Endothelial cell of umbilical vein (primary cell): ENCODE data around the gene BRI3BP. TPM values are rescaled to one million over a fixed set of nuclear protein-coding genes. Genes with fewer than 3 reads are reported as not detected.

Source experiments
- BruUV-seq: library from RNA; stranded (reverse); fragments of 400-500 nt; replicated peaks from 2 replicates; lab custom pipeline; 2021; lab: Mats Ljungman, UMichigan
- CTCF ChIA-PET: fragments of 300-600, 350-600 bp; sonication (Branson Sonifier 250); formaldehyde crosslinking; loops from one replicate; lab custom pipeline; 2021; ENCODE audit warnings: antibody characterized with exemption, inconsistent platforms; lab: Charles Lee
- POLR2A ChIA-PET: fragments of 300-600, 350-600 bp; sonication (Branson Sonifier 250); formaldehyde crosslinking; loops from one replicate; lab custom pipeline; 2021; ENCODE audit warnings: antibody characterized with exemption, inconsistent platforms; lab: Charles Lee
- DNase-seq: peaks from one replicate; pipeline ENCODE4 v3.0.0-alpha.2; 2011; ENCODE audit warnings: low read depth, low spot score
- FAIRE-seq: peaks from 2 replicates; lab custom pipeline; 2011; peaks lifted over from hg19 to GRCh38; lab: Jason Lieb, UNC
- H2AFZ ChIP-seq: 2 replicates; pipeline ENCODE4 v1.6.0; 2012; ENCODE audit warnings: low read depth, low read length, control low read depth, inconsistent platforms
- H3K27ac ChIP-seq: 2 replicates; pipeline ENCODE4 v1.5.1; 2011; ENCODE audit warnings: low read depth, mild to moderate bottlenecking, control low read depth, low read length, moderate library complexity; ENCODE audit not compliant: insufficient read depth
- H3K27me3 ChIP-seq, 2 experiments: 2 replicates each; pipeline versions ENCODE4 v1.6.0 to v1.6.1; 2011; ENCODE audit warnings: low read length in 2 of 2, mixed read lengths in 1 of 2; ENCODE audit not compliant: control insufficient read depth in 2 of 2, insufficient read depth in 2 of 2
- H3K36me3 ChIP-seq, 2 experiments: 2 replicates in 1 of 2; 3 replicates in 1 of 2; pipeline ENCODE4 v1.5.1; 2011; ENCODE audit warnings: low read length in 2 of 2, mild to moderate bottlenecking in 1 of 2, moderate library complexity in 1 of 2; ENCODE audit not compliant: control insufficient read depth in 2 of 2, insufficient read depth in 2 of 2; ENCODE audit errors: extremely low read depth in 1 of 2
- H3K4me1 ChIP-seq: 3 replicates; pipeline ENCODE4 v1.5.1; 2011; ENCODE audit warnings: mild to moderate bottlenecking, low read length; ENCODE audit not compliant: control insufficient read depth, insufficient read depth; ENCODE audit errors: extremely low read depth
- H3K4me2 ChIP-seq: 2 replicates; pipeline ENCODE4 v1.6.1; 2011; ENCODE audit warnings: low read length, control low read depth, mixed read lengths; ENCODE audit not compliant: insufficient read depth
- H3K4me3 ChIP-seq, 3 experiments: fragments of 200-600 bp in 1 of 3; sonication (generic), shearing (Covaris generic) in 1 of 3; replicated peaks in 1 of 3; 2 replicates each; pipeline ENCODE4 v1.5.1; 2011 to 2016; ENCODE audit warnings: control low read depth in 3 of 3, low read length in 3 of 3, mild to moderate bottlenecking in 2 of 3, inconsistent platforms in 1 of 3, low read depth in 1 of 3, moderate library complexity in 1 of 3; ENCODE audit not compliant: insufficient read depth in 1 of 3
- H3K79me2 ChIP-seq: 2 replicates; pipeline ENCODE4 v1.6.0; 2012; ENCODE audit warnings: low read length, inconsistent platforms; ENCODE audit not compliant: control insufficient read depth, insufficient read depth
- H3K9ac ChIP-seq: replicated peaks from 2 replicates; pipeline ENCODE3; 2011; ENCODE audit warnings: low read length, control low read depth; ENCODE audit not compliant: insufficient read depth; ENCODE audit errors: extremely low read depth
- H3K9me1 ChIP-seq: replicated peaks from 3 replicates; pipeline ENCODE4 v1.6.0; 2011; ENCODE audit warnings: mild to moderate bottlenecking, low read length; ENCODE audit not compliant: control insufficient read depth, insufficient read depth; ENCODE audit errors: extremely low read depth
- H3K9me3 ChIP-seq: replicated peaks from 2 replicates; pipeline ENCODE4 v1.5.1; 2012; ENCODE audit warnings: low read length, inconsistent platforms; ENCODE audit not compliant: control insufficient read depth, insufficient read depth
- H4K20me1 ChIP-seq: replicated peaks from 2 replicates; pipeline ENCODE3; 2011; ENCODE audit warnings: mild to moderate bottlenecking, low read length; ENCODE audit not compliant: control insufficient read depth, insufficient read depth; ENCODE audit errors: extremely low read depth
- JUN ChIP-seq: IDR thresholded peaks from 2 replicates; pipeline ENCODE4 v1.6.1; 2011; ENCODE audit warnings: borderline replicate concordance, low read depth; ENCODE audit not compliant: insufficient read length, insufficient read depth
- dilution Hi-C: fragments of 300-500 bp; cut with MboI; formaldehyde crosslinking; loops from one replicate; pipeline ENCODE4 v1.15.0; 2019; ENCODE audit warnings: low sequenced_read_pairs; ENCODE audit not compliant: extremely low pct_ligation_motif_present
- intact Hi-C: fragments of 100-400 bp; cut with micrococcal nuclease; formaldehyde crosslinking; loops from one replicate; pipeline ENCODE4 v1.10.0; 2022
- polyA plus RNA-seq, 4 experiments: library from polyadenylated mRNA; depleted of rRNA in 3 of 4; stranded (reverse) in 3 of 4; unstranded in 1 of 4; fragments of >200 nt; gene quantifications; 2 replicates each; pipeline versions ENCODE4 v1.2.1 to v1.2.3, GENCODE V29; 2011 to 2012; ENCODE audit warnings: missing spikeins in 1 of 4
- small RNA-seq: library from RNA; depleted of rRNA; stranded (forward); fragments of <200 nt; gene quantifications from one replicate; pipeline ENCODE3, GENCODE V24; 2012; ENCODE audit warnings: low replicate concordance, low read depth; ENCODE audit not compliant: insufficient read depth, insufficient read length
- total RNA-seq: library from RNA; stranded (reverse); gene quantifications from 2 replicates; pipeline ENCODE4 v1.2.3, GENCODE V29; 2021
- TF ChIP-seq, protein P1 (sequence below), 2 donors: IDR thresholded peaks; 1 replicate in 1 of 2; 2 replicates in 1 of 2; pipeline ENCODE4 v1.5.1; 2011; ENCODE audit warnings: low read length in 2 of 2, mild to moderate bottlenecking in 2 of 2, moderate library complexity in 2 of 2, control low read depth in 1 of 2, inconsistent platforms in 1 of 2, low read depth in 1 of 2; ENCODE audit not compliant: insufficient read depth in 1 of 2; ENCODE audit errors: extremely low read depth in 1 of 2

BRI3BP gene
- total and polyA plus RNA-seq, 2 donors (not counting 3 experiments of a cell fraction or from before 2014, with no cell fraction given) = 3.4 to 8.2 TPM

- H3K4me2 ChIP-seq = no peak overlapping the region
Measured at GRCh38 chr12:125079648-125080645, 86.5 kb downstream of the BRI3BP start.

More at GRCh38 chr12:125079648-125080645, 86.5 kb downstream of the BRI3BP start:
- no peaks in the 10 kb centered on the region for H3K9me3 ChIP-seq
- H3K9me1 ChIP-seq = no peaks in the 10 kb centered on the region
- no peaks in the 10 kb centered on the region for H4K20me1 ChIP-seq
- POLR2A ChIA-PET = no interaction called here
- dilution Hi-C loops = no loop called here
- no peaks in the 10 kb centered on the region for H3K79me2 ChIP-seq
- TF ChIP-seq, protein P1, sequence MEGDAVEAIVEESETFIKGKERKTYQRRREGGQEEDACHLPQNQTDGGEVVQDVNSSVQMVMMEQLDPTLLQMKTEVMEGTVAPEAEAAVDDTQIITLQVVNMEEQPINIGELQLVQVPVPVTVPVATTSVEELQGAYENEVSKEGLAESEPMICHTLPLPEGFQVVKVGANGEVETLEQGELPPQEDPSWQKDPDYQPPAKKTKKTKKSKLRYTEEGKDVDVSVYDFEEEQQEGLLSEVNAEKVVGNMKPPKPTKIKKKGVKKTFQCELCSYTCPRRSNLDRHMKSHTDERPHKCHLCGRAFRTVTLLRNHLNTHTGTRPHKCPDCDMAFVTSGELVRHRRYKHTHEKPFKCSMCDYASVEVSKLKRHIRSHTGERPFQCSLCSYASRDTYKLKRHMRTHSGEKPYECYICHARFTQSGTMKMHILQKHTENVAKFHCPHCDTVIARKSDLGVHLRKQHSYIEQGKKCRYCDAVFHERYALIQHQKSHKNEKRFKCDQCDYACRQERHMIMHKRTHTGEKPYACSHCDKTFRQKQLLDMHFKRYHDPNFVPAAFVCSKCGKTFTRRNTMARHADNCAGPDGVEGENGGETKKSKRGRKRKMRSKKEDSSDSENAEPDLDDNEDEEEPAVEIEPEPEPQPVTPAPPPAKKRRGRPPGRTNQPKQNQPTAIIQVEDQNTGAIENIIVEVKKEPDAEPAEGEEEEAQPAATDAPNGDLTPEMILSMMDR (IDR thresholded peaks at IDR 0.05; ENCODE audit: extremely low read depth in 1 of 2, insufficient read depth in 1 of 2, low read depth in 1 of 2, low read length in 2 of 2) = no peak
- TF ChIP-seq JUN = no peak
- no peak overlapping the region for H2AFZ ChIP-seq
- BruUV-seq = no TSS peak
- no peak for FAIRE-seq
- H3K27me3 ChIP-seq = no peaks in the 10 kb centered on the region
- no peak overlapping the region for H3K9ac ChIP-seq
- no peak overlapping the region for H3K27ac ChIP-seq
- intact Hi-C loops = no loop called here
- CTCF ChIA-PET = no interaction called here
- no peaks in the 10 kb centered on the region for H3K4me1 ChIP-seq
- H3K4me3 ChIP-seq = no peak overlapping the region
- DNase-seq = no peak
- H3K36me3 ChIP-seq = peaks cover 10 to 15% of the 10 kb centered on the region in 2 experiments

Small RNA genes lying within 50 kb of the gene (small RNA-seq; reads per million reads assigned to genes)
- gene AC122688.1 = not detected

Other genes with a start within 250 kb of the BRI3BP start
- 125 TPM in 2 replicates for gene SCARB1, start 129.8 kb upstream of the BRI3BP start, total RNA-seq
- 133 and 141 TPM in 2 replicates for gene SCARB1, start 129.8 kb upstream of the BRI3BP start, polyA plus RNA-seq
- 875 and 911 TPM in 2 replicates for gene UBC, start 79.0 kb upstream of the BRI3BP start, total RNA-seq
- 1,040 and 1,305 TPM in 2 replicates for gene UBC, start 79.0 kb upstream of the BRI3BP start, polyA plus RNA-seq
- gene DHX37, start 4.5 kb upstream of the BRI3BP start, total RNA-seq = 23.6 and 25.2 TPM in 2 replicates
- gene DHX37, start 4.5 kb upstream of the BRI3BP start, polyA plus RNA-seq = 10.9 and 11.6 TPM in 2 replicates
- gene AACS, start 71.8 kb downstream of the BRI3BP start, total RNA-seq = 40.3 and 44.7 TPM in 2 replicates
- 30.6 and 34.7 TPM in 2 replicates for gene AACS, start 71.8 kb downstream of the BRI3BP start, polyA plus RNA-seq
- gene TMEM132B, start 192.7 kb downstream of the BRI3BP start, total RNA-seq = 0.27 TPM in 1 of 2 replicates, not detected in the other
- gene TMEM132B, start 192.7 kb downstream of the BRI3BP start, polyA plus RNA-seq = 0.03 and 0.10 TPM in 2 replicates